ENCODE results near the gene PTPRF.

PTPRF gene

GRCh38 chr1:43659212-43660166 lies 128.8 kb downstream of the PTPRF start:
- no peak for TF ChIP-seq MAX (IDR thresholded peaks at IDR 0.05; ENCODE audit: low read depth, low read length)
- no peak for TF ChIP-seq POLR2A (IDR thresholded peaks at IDR 0.05; ENCODE audit: extremely low read depth, insufficient read length)
- no peak for TF ChIP-seq MYC (IDR thresholded peaks at IDR 0.05; ENCODE audit: low read depth, low read length)
- TF ChIP-seq CTCF (IDR thresholded peaks at IDR 0.05; ENCODE audit: low read depth, low read length) = no peak
- DNase-seq (ENCODE audit: low read depth) = no peak

GRCh38 chr1:43660355-43660754 lies 129.7 kb downstream of the PTPRF start:
- DNase-seq (ENCODE audit: low read depth) = no peak
- H3K4me3 ChIP-seq (ENCODE audit: low read depth, low read length) = no peak overlapping the region
- TF ChIP-seq POLR2A (IDR thresholded peaks at IDR 0.05; ENCODE audit: extremely low read depth, insufficient read length) (no peak), MAX (IDR thresholded peaks at IDR 0.05; ENCODE audit: low read depth, low read length) (no peak)

More at GRCh38 chr1:43659212-43660166, 128.8 kb downstream of the PTPRF start:
- H3K4me3 ChIP-seq (ENCODE audit: low read depth, low read length) = no peak overlapping the region

- DNase-seq (ENCODE audit: low read depth) = no peak
- TF ChIP-seq POLR2A (IDR thresholded peaks at IDR 0.05; ENCODE audit: extremely low read depth, insufficient read length) = no peak
- no peak for TF ChIP-seq CTCF (IDR thresholded peaks at IDR 0.05; ENCODE audit: low read depth, low read length)
- H3K4me3 ChIP-seq (ENCODE audit: low read depth, low read length) = no peak overlapping the region
These were observed 133.7 kb downstream of the PTPRF start for GRCh38 chr1:43664369-43664768.

- no peak for DNase-seq (ENCODE audit: low read depth)
- TF ChIP-seq CTCF (IDR thresholded peaks at IDR 0.05; ENCODE audit: low read depth, low read length) (no peak), MAX (IDR thresholded peaks at IDR 0.05; ENCODE audit: low read depth, low read length) (no peak), MYC (IDR thresholded peaks at IDR 0.05; ENCODE audit: low read depth, low read length) (no peak), POLR2A (IDR thresholded peaks at IDR 0.05; ENCODE audit: extremely low read depth, insufficient read length) (no peak)
These were observed 135.9 kb downstream of the PTPRF start for GRCh38 chr1:43666608-43667007.

GRCh38 chr1:43668956-43669355 lies 138.3 kb downstream of the PTPRF start:
- no peak overlapping the region for H3K4me3 ChIP-seq (ENCODE audit: low read depth, low read length)
- no peak for TF ChIP-seq MYC (IDR thresholded peaks at IDR 0.05; ENCODE audit: low read depth, low read length)
- TF ChIP-seq POLR2A (IDR thresholded peaks at IDR 0.05; ENCODE audit: extremely low read depth, insufficient read length) = no peak
- TF ChIP-seq CTCF (IDR thresholded peaks at IDR 0.05; ENCODE audit: low read depth, low read length) = no peak
- no peak for TF ChIP-seq MAX (IDR thresholded peaks at IDR 0.05; ENCODE audit: low read depth, low read length)
- no peak for DNase-seq (ENCODE audit: low read depth)

More at GRCh38 chr1:43666608-43667007, 135.9 kb downstream of the PTPRF start:
- no peak overlapping the region for H3K4me3 ChIP-seq (ENCODE audit: low read depth, low read length)

GRCh38 chr1:43669878-43670277 lies 139.2 kb downstream of the PTPRF start:
- TF ChIP-seq CTCF (IDR thresholded peaks at IDR 0.05; ENCODE audit: low read depth, low read length) (no peak), MAX (IDR thresholded peaks at IDR 0.05; ENCODE audit: low read depth, low read length) (no peak), POLR2A (IDR thresholded peaks at IDR 0.05; ENCODE audit: extremely low read depth, insufficient read length) (no peak), MYC (IDR thresholded peaks at IDR 0.05; ENCODE audit: low read depth, low read length) (no peak)
- no peak for DNase-seq (ENCODE audit: low read depth)
- H3K4me3 ChIP-seq (ENCODE audit: low read depth, low read length) = no peak overlapping the region
